Fibroblast of lung (primary cell): ENCODE results near the gene SPEG. TPM values are rescaled to one million over a fixed set of nuclear protein-coding genes. Genes with fewer than 3 reads are reported as not detected.

Source experiments
- DNase-seq, 2 donors: peaks; one replicate each; pipeline versions ENCODE4 v3.0.0 to v3.0.0-alpha.2; 2010; ENCODE audit warnings: low read depth in 2 of 2
- H2AFZ ChIP-seq: 2 replicates; pipeline ENCODE4 v1.5.1; 2012; ENCODE audit warnings: low read length, control low read depth, inconsistent platforms
- H3K27ac ChIP-seq: 2 replicates; pipeline ENCODE4 v1.5.1; 2011; ENCODE audit warnings: low read length, control low read depth; ENCODE audit not compliant: insufficient read depth
- H3K27me3 ChIP-seq: 2 replicates; pipeline ENCODE4 v1.5.1; 2011; ENCODE audit warnings: mild to moderate bottlenecking, low read length; ENCODE audit not compliant: control insufficient read depth, insufficient read depth
- H3K36me3 ChIP-seq: 2 replicates; pipeline ENCODE4 v1.5.1; 2011; ENCODE audit warnings: low read length; ENCODE audit not compliant: control insufficient read depth, insufficient read depth
- H3K4me1 ChIP-seq: 2 replicates; pipeline ENCODE4 v1.5.1; 2011; ENCODE audit warnings: low read length; ENCODE audit not compliant: control insufficient read depth, insufficient read depth; ENCODE audit errors: extremely low read depth
- H3K4me2 ChIP-seq: 2 replicates; pipeline ENCODE4 v1.5.1; 2011; ENCODE audit warnings: low read length, control low read depth; ENCODE audit not compliant: insufficient read depth; ENCODE audit errors: extremely low read depth
- H3K4me3 ChIP-seq, 4 experiments: fragments of 200-600 bp in 1 of 4; sonication (generic) in 1 of 4; replicated peaks in 1 of 4; 2 replicates each; pipeline ENCODE4 v1.5.1; 2011 to 2016; ENCODE audit warnings: low read length in 4 of 4, low read depth in 3 of 4, mild to moderate bottlenecking in 3 of 4, control low read depth in 2 of 4, inconsistent platforms in 1 of 4, mixed read lengths in 1 of 4; ENCODE audit not compliant: insufficient read depth in 1 of 4; ENCODE audit errors: control extremely low read depth in 1 of 4
- H3K79me2 ChIP-seq: 2 replicates; pipeline ENCODE4 v1.5.1; 2012; ENCODE audit warnings: mild to moderate bottlenecking, low read length, inconsistent platforms; ENCODE audit not compliant: control insufficient read depth, insufficient read depth
- H3K9ac ChIP-seq: 2 replicates; pipeline ENCODE4 v1.5.1; 2011; ENCODE audit warnings: mild to moderate bottlenecking, low read length, control low read depth; ENCODE audit not compliant: insufficient read depth
- H3K9me3 ChIP-seq: 2 replicates; pipeline ENCODE4 v1.5.1; 2012; ENCODE audit warnings: low read depth, low read length; ENCODE audit not compliant: control insufficient read depth, insufficient read depth
- H4K20me1 ChIP-seq: 2 replicates; pipeline ENCODE4 v1.5.1; 2011; ENCODE audit warnings: low read length; ENCODE audit not compliant: control insufficient read depth, insufficient read depth; ENCODE audit errors: extremely low read depth
- CTCF ChIP-seq, 2 donors: IDR thresholded peaks in 1 of 2; conservative IDR thresholded peaks in 1 of 2; 1 replicate in 1 of 2; 2 replicates in 1 of 2; pipeline ENCODE4 v1.5.1; 2011 to 2012; ENCODE audit warnings: low read length in 2 of 2, control low read depth in 1 of 2, inconsistent platforms in 1 of 2, low read depth in 1 of 2, mild to moderate bottlenecking in 1 of 2
- EZH2 ChIP-seq: IDR thresholded peaks from 2 replicates; pipeline ENCODE4 v1.5.1; 2012; ENCODE audit warnings: low read length, control low read depth, mild to moderate bottlenecking; ENCODE audit errors: missing control alignments
- polyA plus RNA-seq, 2 donors: library from polyadenylated mRNA; depleted of rRNA in 1 of 2; stranded (reverse) in 1 of 2; unstranded in 1 of 2; fragments of >200 nt; gene quantifications; 2 replicates each; pipeline ENCODE4 v1.2.1, GENCODE V29; 2011 to 2012; ENCODE audit warnings: missing spikeins in 1 of 2
- total RNA-seq: library from RNA; depleted of rRNA; stranded (reverse); fragments of >200 nt; gene quantifications from 2 replicates; pipeline ENCODE4 v1.2.1, GENCODE V29; 2014

Gene SPEG
- total and polyA plus RNA-seq, 2 donors (not counting 1 experiment from before 2014, with no cell fraction given), result 9.5 to 20.1 TPM

DNA sequence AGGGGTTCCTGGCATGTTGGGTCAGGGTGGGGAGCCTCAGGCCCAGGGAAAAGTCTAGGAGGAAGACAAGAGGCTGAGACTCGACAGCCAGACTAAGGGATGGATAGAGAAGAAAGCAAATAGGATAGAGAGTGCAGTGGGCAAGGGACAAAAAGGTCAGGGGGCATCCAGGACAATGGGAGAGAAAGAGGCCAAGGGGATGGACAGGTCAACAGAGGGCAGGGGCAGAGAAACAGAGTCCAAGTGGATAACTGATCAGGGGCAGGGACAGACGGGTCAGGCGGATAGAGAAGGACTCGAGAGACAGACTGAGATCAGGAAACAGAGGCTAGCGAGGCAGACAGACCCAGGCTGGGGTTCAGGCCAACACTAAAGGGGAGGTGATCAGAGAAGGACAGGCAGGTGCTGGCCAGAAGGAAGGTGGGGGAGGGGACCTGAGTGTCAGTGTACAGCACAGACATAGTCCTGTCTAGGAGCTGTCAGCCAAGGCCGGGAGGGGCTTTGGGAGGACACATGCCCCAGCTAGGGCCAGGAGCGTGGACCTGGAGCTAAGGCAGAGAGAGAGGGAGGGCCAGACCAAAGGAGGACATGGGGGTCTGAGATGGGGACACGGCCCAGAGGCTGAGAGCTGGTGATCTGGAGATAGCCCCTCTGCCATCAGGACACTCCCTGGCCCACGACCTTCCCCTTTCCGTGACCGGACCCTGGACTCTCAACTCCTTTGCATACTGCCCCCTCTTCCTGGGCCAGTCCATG, 91.9 kb downstream of the SPEG start:
- Histone ChIP-seq H3K9me3 (no peaks in the 10 kb centered on the region), H3K4me2 (no peak overlapping the region), H2AFZ (no peak overlapping the region), H3K27me3 (peaks cover 39% of the 10 kb centered on the region), H3K27ac (no peak overlapping the region), H3K36me3 (no peaks in the 10 kb centered on the region), H4K20me1 (no peaks in the 10 kb centered on the region), H3K4me1 (peaks cover 9% of the 10 kb centered on the region), H3K4me3 (no peak overlapping the region), H3K9ac (no peak overlapping the region), H3K79me2 (no peaks in the 10 kb centered on the region)
- TF ChIP-seq CTCF (conservative IDR thresholded peaks at IDR 0.05 in 1 of 2, IDR thresholded peaks at IDR 0.05 in 1 of 2; ENCODE audit: low read depth in 1 of 2, low read length in 2 of 2) (no peak), EZH2 (no peak)
- no peak for DNase-seq

DNA sequence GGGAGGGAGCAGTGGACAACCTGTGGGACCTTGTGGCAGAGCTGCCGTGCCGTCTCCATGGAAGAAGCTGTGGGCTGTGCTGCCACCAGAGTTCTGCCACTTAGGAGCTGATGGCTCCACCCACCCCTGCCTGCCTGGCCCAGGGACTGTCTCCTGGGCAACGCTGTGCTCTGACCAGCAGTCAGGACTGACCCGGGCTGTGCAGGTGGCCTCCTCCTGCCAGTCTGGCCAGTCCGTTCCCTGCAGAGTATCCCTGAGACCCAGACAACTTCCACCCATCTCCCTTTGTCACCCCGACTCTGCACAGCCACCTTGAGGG, 92.4 kb downstream of the SPEG start:
- Histone ChIP-seq H3K27ac (no peak overlapping the region), H3K4me3 (no peak overlapping the region), H3K27me3 (peaks cover 41% of the 10 kb centered on the region), H3K79me2 (no peaks in the 10 kb centered on the region), H3K4me2 (no peak overlapping the region), H3K9me3 (no peaks in the 10 kb centered on the region), H3K4me1 (peaks cover 4% of the 10 kb centered on the region), H4K20me1 (no peaks in the 10 kb centered on the region), H3K9ac (no peak overlapping the region), H2AFZ (no peak overlapping the region), H3K36me3 (no peaks in the 10 kb centered on the region)
- no peak for DNase-seq
- TF ChIP-seq EZH2 (no peak), CTCF (conservative IDR thresholded peaks at IDR 0.05 in 1 of 2, IDR thresholded peaks at IDR 0.05 in 1 of 2; ENCODE audit: low read depth in 1 of 2, low read length in 2 of 2) (no peak)

DNA sequence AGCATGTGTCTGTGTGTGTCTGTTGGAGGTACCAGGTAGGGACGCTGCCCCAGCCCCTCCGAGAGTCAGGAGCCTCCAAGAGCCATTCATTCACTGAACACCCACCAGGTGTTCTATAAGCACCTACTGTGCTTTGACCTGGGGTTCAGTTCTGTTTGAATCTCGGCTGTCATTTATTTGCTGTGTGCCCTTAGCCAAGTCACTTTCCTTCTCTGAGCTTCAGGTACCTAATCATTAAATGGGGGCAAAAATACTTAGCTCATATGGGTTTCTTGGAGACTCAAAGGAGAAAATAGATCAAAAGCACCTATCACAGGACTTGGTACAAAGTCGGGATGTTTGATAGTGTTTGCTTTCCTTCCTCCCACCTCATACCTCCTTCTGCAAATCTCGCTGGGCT, 92.8 kb downstream of the SPEG start:
- Histone ChIP-seq H3K79me2 (no peaks in the 10 kb centered on the region), H3K9ac (no peak overlapping the region), H3K27ac (no peak overlapping the region), H3K36me3 (no peaks in the 10 kb centered on the region), H3K27me3 (peaks cover 41% of the 10 kb centered on the region), H3K4me2 (no peak overlapping the region), H3K4me3 (no peak overlapping the region), H3K4me1 (peaks cover 1% of the 10 kb centered on the region), H4K20me1 (no peaks in the 10 kb centered on the region), H3K9me3 (no peaks in the 10 kb centered on the region), H2AFZ (no peak overlapping the region)
- TF ChIP-seq EZH2 (no peak), CTCF (conservative IDR thresholded peaks at IDR 0.05 in 1 of 2, IDR thresholded peaks at IDR 0.05 in 1 of 2; ENCODE audit: low read depth in 1 of 2, low read length in 2 of 2) (no peak)
- DNase-seq, result no peak
